Right renal pelvis (tissue), 4 donors: Measurements from ENCODE around the gene ABHD8. TPM values are rescaled to one million over a fixed set of nuclear protein-coding genes. Genes with fewer than 3 reads are reported as not detected.

Experiments used
- DNase-seq, 4 donors: peaks; one replicate each; pipeline ENCODE4 v3.0.0-alpha.2; 2013; ENCODE audit warnings: low read depth in 4 of 4, low spot score in 3 of 4, missing footprints in 1 of 4
- polyA plus RNA-seq, 4 donors: library from polyadenylated mRNA; unstranded; fragments of 120-200 nt; gene quantifications; one replicate each; pipeline ENCODE4 v1.2.1, GENCODE V29; 2013; ENCODE audit not compliant: insufficient read length in 4 of 4

Gene ABHD8
- polyA plus RNA-seq, 4 donors = 7.6 to 14.2 (median 8.3) TPM

- peak; percentile 92 to 98 (median 96) for DNase-seq
Measured at GRCh38 chr19:17266975-17267788, 36.0 kb downstream of the ABHD8 start, which contains the start of gene BABAM1. TSS of gene BABAM1 (plus strand) at chr19:17267443. CDS start at chr19:17268807, 1,364 bp downstream.

GRCh38 chr19:17266589-17266974, 36.6 kb downstream of the ABHD8 start:
- no peak for DNase-seq

GRCh38 chr19:17266026-17266425, 37.2 kb downstream of the ABHD8 start:
- DNase-seq = no peak

- DNase-seq = no peak
Measured at GRCh38 chr19:17264641-17264979, 38.6 kb downstream of the ABHD8 start, which contains the start of gene USHBP1. TSS of gene USHBP1 (minus strand) at chr19:17264745. CDS start at chr19:17264299, 446 bp downstream.

- DNase-seq = no peak
Measured at GRCh38 chr19:17263712-17264640, 39.2 kb downstream of the ABHD8 start.

GRCh38 chr19:17262557-17262956, 40.7 kb downstream of the ABHD8 start:
- no peak for DNase-seq

- no peak for DNase-seq
Measured at GRCh38 chr19:17260842-17261325, 42.3 kb downstream of the ABHD8 start.

GRCh38 chr19:17259934-17260333, 43.3 kb downstream of the ABHD8 start:
- no peak for DNase-seq

- DNase-seq = no peak
Measured at GRCh38 chr19:17259118-17259780, 44.0 kb downstream of the ABHD8 start.

- no peak for DNase-seq
Measured at GRCh38 chr19:17256130-17256529, 47.1 kb downstream of the ABHD8 start.

- no peak for DNase-seq
Measured at GRCh38 chr19:17255150-17255621, 48.0 kb downstream of the ABHD8 start.

- DNase-seq = no peak
Measured at GRCh38 chr19:17254636-17255035, 48.6 kb downstream of the ABHD8 start.

GRCh38 chr19:17249887-17250548, 53.2 kb downstream of the ABHD8 start:
- no peak for DNase-seq

GRCh38 chr19:17248011-17248776, 55.0 kb downstream of the ABHD8 start:
- no peak for DNase-seq

GRCh38 chr19:17246681-17247425, 56.4 kb downstream of the ABHD8 start:
- DNase-seq = no peak

- no peak for DNase-seq
Measured at GRCh38 chr19:17245535-17245984, 57.7 kb downstream of the ABHD8 start, which contains the start of gene NR2F6. TSS of gene NR2F6 (minus strand) at chr19:17245919. CDS start at chr19:17245220, 699 bp downstream.

- no peak for DNase-seq
Measured at GRCh38 chr19:17244618-17245534, 58.3 kb downstream of the ABHD8 start.
